DOHH2 (cell line): Measurements from ENCODE around the gene ACACB.

Experiments used
- EZH2phosphoT487 ChIP-seq: fragments of 200-600 bp; sonication (generic); IDR thresholded peaks from 2 replicates; pipeline ENCODE4 v1.6.1; 2017; ENCODE audit warnings: borderline replicate concordance, mild to moderate bottlenecking, antibody characterized with exemption, low read length, moderate library complexity, mixed read lengths
- TF ChIP-seq, protein P1 (sequence below): fragments of 200-600 bp; sonication (generic); IDR thresholded peaks from one replicate; pipeline ENCODE4 v1.5.1; 2014; ENCODE audit warnings: antibody characterized with exemption, mild to moderate bottlenecking, low read depth, low read length; ENCODE audit not compliant: poor library complexity, severe bottlenecking

DNA sequence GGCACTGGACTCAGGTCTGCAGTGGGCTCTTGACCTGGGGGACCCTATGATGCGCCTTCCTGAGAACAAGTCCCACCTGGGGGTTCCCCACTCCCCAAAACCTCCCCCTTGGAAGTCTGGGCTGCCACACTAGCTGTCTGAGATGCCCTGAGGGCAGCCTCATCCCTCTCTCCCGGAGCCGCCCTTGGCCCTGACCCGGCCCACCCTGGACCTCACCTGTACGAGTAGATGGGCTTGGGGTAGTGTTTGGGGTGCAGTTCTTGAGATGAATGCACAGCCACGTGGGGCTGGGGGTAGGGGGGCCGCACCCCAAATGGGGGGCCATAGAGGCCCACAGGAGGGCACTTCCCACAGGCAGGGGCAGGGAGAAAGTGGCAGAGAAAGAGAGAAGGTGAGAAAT is 170.8 kb downstream of the ACACB start:
- no peak for TF ChIP-seq EZH2phosphoT487
- TF ChIP-seq, protein P1, sequence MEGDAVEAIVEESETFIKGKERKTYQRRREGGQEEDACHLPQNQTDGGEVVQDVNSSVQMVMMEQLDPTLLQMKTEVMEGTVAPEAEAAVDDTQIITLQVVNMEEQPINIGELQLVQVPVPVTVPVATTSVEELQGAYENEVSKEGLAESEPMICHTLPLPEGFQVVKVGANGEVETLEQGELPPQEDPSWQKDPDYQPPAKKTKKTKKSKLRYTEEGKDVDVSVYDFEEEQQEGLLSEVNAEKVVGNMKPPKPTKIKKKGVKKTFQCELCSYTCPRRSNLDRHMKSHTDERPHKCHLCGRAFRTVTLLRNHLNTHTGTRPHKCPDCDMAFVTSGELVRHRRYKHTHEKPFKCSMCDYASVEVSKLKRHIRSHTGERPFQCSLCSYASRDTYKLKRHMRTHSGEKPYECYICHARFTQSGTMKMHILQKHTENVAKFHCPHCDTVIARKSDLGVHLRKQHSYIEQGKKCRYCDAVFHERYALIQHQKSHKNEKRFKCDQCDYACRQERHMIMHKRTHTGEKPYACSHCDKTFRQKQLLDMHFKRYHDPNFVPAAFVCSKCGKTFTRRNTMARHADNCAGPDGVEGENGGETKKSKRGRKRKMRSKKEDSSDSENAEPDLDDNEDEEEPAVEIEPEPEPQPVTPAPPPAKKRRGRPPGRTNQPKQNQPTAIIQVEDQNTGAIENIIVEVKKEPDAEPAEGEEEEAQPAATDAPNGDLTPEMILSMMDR, result no peak
